Ovary (tissue), 9 donors: ENCODE results near the gene KBTBD12. TPM values are rescaled to one million over a fixed set of nuclear protein-coding genes. Genes with fewer than 3 reads are reported as not detected.

Source experiments
- DNase-seq, 5 donors: peaks; one replicate each; pipeline ENCODE4 v3.0.0-alpha.2; 2019 to 2020
- H3K27ac ChIP-seq, 2 donors: fragments of 200-600 bp; one replicate each; pipeline versions ENCODE4 v1.5.1 to v1.8.0; 2019 to 2022
- H3K27me3 ChIP-seq: fragments of 200-600 bp; one replicate; pipeline ENCODE4 v1.8.0; 2022
- H3K36me3 ChIP-seq: fragments of 200-600 bp; sonication (generic); one replicate; pipeline ENCODE4 v1.5.1; 2019
- H3K4me1 ChIP-seq: one replicate; pipeline ENCODE4 v1.8.1; 2013; ENCODE audit warnings: mild to moderate bottlenecking, moderate library complexity; ENCODE audit not compliant: insufficient read depth
- H3K4me3 ChIP-seq: fragments of 200-600 bp; sonication (generic); one replicate; pipeline ENCODE4 v1.5.1; 2017
- H3K9me3 ChIP-seq, 2 donors: fragments of 200-600 bp in 1 of 2; sonication (generic) in 1 of 2; one replicate each; pipeline versions ENCODE4 v1.5.1 to v1.8.1; 2013 to 2019; ENCODE audit warnings: mild to moderate bottlenecking in 1 of 2, moderate library complexity in 1 of 2
- EP300 ChIP-seq: sonication (generic); formaldehyde crosslinking; IDR thresholded peaks from one replicate; pipeline ENCODE4 v1.6.1; 2017; ENCODE audit warnings: antibody characterized with exemption
- POLR2A ChIP-seq: fragments of 450-650 bp; IDR thresholded peaks from one replicate; pipeline ENCODE4 v1.6.1; 2017; ENCODE audit warnings: antibody characterized with exemption, mild to moderate bottlenecking, moderate library complexity
- WGBS, 3 donors: extraction: QIAGEN DNeasy Blood & Tissue Kit in 1 of 3; methylation state at CpG; one replicate each; pipeline versions ENCODE4 v1.1.5 to v1.1.7; 2013 to 2017; 5-methylcytosine and 5-hydroxymethylcytosine counted together
- intact Hi-C, 4 donors: fragments of 100-400 bp; cut with DNase I; formaldehyde crosslinking; loops; one replicate each; pipeline versions ENCODE4 v1.11.0 to v1.15.1; 2022 to 2023
- polyA plus RNA-seq, 2 donors: library from polyadenylated mRNA; stranded (reverse); fragments of 200-250 nt in 1 of 2; fragments of 350-450 nt in 1 of 2; fragmentation: Illumina TruSeq in 1 of 2; extraction: RNeasy Lipid Tissue Mini Kit (QIAGEN cat#74804) in 1 of 2; gene quantifications; one replicate each; pipeline ENCODE4 v1.2.3, GENCODE V29; 2013 to 2014
- total RNA-seq, 7 donors: library from RNA; depleted of rRNA in 2 of 7; stranded (reverse); fragments of >200 nt in 2 of 7; fragmentation: NEBNext Ultra II Directional in 3 of 7; extraction: Animal tissue kit (Norgen Biotek cat#: 25700) in 3 of 7; gene quantifications; one replicate each; pipeline versions ENCODE4 v1.1.0 to v1.2.4, GENCODE V29; 2016 to 2023
- TF ChIP-seq, protein P1 (sequence below), 3 donors: fragments of 450-650 bp in 2 of 3; fragments of 200-600 bp in 1 of 3; IDR thresholded peaks; one replicate each; pipeline versions ENCODE4 v1.5.1 to v1.8.0; 2016 to 2022; ENCODE audit warnings: antibody characterized with exemption in 3 of 3, mild to moderate bottlenecking in 1 of 3
- donor health status: DM: no; HTN: no; CAD: no; lungs with moderate emphysema.
- donor health status: DM: no; HTN: no; CAD: no.
- donor health status: Bipolar disorder and iron deficiency.
- donor health status: DM: yes; HTN: yes; CAD: no.
- donor health status: DM: no; HTN: no; CAD: no.
- donor health status: DM: yes; HTN: yes; CAD: no.

Gene KBTBD12
- total and polyA plus RNA-seq, 9 donors: 0.12 to 1.1 (median 0.42) TPM; not detected in 2

- Histone ChIP-seq H3K4me1 (no peaks in the 10 kb centered on the region), H3K9me3 (no peaks in the 10 kb centered on the region), H3K27me3 (no peaks in the 10 kb centered on the region), H3K36me3 (no peaks in the 10 kb centered on the region), H3K4me3 (no peak overlapping the region), H3K27ac (no peak overlapping the region)
- WGBS, 3 donors: 56 to 64% (median 61%) methylated on average over 4 of the region's 4 CpGs
- TF ChIP-seq, protein P1, sequence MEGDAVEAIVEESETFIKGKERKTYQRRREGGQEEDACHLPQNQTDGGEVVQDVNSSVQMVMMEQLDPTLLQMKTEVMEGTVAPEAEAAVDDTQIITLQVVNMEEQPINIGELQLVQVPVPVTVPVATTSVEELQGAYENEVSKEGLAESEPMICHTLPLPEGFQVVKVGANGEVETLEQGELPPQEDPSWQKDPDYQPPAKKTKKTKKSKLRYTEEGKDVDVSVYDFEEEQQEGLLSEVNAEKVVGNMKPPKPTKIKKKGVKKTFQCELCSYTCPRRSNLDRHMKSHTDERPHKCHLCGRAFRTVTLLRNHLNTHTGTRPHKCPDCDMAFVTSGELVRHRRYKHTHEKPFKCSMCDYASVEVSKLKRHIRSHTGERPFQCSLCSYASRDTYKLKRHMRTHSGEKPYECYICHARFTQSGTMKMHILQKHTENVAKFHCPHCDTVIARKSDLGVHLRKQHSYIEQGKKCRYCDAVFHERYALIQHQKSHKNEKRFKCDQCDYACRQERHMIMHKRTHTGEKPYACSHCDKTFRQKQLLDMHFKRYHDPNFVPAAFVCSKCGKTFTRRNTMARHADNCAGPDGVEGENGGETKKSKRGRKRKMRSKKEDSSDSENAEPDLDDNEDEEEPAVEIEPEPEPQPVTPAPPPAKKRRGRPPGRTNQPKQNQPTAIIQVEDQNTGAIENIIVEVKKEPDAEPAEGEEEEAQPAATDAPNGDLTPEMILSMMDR (IDR thresholded peaks at IDR 0.05): peak in 2 of 3 donors; percentile 24 to 38
- TF ChIP-seq EP300 (no peak), POLR2A (no peak)
- intact Hi-C loops: loop anchor here in 2 of 4 donors (5.0 to 10.0 kb wide), 3 partner anchors 316 to 399 kb away; no protein-coding TSS in a partner anchor
- peak in 1 of 5 donors; percentile 32 for DNase-seq
Measured at GRCh38 chr3:127970966-127971592, 56.0 kb downstream of the KBTBD12 start.

- intact Hi-C loops: loop anchor here in 2 of 4 donors (5.0 to 10.0 kb wide), 3 partner anchors 319 to 402 kb away; no protein-coding TSS in a partner anchor
- 79 to 85% (median 79%) methylated on average over 2 of the region's 2 CpGs for WGBS, 3 donors
- no peak for TF ChIP-seq POLR2A
- TF ChIP-seq, protein P1 (IDR thresholded peaks at IDR 0.05): no peak
- no peak for TF ChIP-seq EP300
- Histone ChIP-seq H3K4me3 (no peak overlapping the region), H3K27me3 (no peaks in the 10 kb centered on the region), H3K36me3 (no peaks in the 10 kb centered on the region), H3K4me1 (no peaks in the 10 kb centered on the region), H3K9me3 (no peaks in the 10 kb centered on the region), H3K27ac (no peak overlapping the region)
- DNase-seq: no peak
Measured at GRCh38 chr3:127974226-127974625, 59.2 kb downstream of the KBTBD12 start.

DNA sequence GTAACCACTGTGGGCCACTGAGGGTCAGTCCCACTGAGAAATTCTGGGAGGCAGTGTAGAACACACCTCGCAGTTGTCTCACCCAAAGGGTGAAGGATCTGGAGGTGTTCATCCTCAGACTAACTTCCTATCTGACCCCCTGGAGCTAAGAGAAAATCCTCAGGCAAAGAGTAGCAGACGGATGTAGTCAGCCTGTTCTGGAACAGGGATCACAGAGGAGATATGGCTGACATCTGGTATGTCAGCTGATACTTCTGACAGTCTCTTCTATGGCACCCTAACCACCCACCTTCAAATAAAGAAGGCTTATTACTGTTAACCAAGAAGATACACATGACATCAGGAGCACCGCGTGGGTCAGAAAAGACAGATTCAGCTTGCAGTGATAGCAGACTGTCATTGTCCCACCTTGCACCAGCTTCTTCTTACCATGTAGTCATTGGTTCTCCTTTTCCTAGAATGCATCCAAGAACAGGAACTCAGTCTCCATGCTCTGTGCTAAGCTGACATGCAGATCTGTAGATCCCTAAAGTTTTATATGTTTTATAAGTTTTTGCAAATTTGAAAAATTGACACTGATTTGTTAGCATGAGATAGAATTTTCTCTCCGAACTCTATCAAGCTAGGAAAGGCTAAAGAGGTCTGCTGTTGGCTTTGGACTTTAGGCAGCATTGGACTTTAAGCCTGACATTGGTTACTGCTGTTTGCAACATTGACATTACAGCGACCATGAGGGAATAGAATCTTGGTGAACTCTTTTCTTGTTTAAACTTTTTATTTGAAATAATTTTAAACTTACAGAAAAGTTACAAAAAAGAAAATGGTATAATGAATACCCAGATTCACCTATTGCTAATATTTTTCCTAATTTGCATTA is 60.4 kb downstream of the KBTBD12 start:
- TF ChIP-seq EP300 (no peak), POLR2A (no peak)
- TF ChIP-seq, protein P1 (IDR thresholded peaks at IDR 0.05): no peak
- Histone ChIP-seq H3K4me3 (no peak overlapping the region), H3K36me3 (no peaks in the 10 kb centered on the region), H3K27me3 (no peaks in the 10 kb centered on the region), H3K27ac (no peak overlapping the region), H3K9me3 (no peaks in the 10 kb centered on the region), H3K4me1 (no peaks in the 10 kb centered on the region)
- DNase-seq: no peak
- intact Hi-C loops: loop anchor here in 1 of 4 donors (10.0 kb wide), 1 partner anchor 321 kb away; no protein-coding TSS in a partner anchor
- WGBS, 3 donors: 75 to 89% (median 79%) methylated on average over 6 of the region's 6 CpGs

DNA sequence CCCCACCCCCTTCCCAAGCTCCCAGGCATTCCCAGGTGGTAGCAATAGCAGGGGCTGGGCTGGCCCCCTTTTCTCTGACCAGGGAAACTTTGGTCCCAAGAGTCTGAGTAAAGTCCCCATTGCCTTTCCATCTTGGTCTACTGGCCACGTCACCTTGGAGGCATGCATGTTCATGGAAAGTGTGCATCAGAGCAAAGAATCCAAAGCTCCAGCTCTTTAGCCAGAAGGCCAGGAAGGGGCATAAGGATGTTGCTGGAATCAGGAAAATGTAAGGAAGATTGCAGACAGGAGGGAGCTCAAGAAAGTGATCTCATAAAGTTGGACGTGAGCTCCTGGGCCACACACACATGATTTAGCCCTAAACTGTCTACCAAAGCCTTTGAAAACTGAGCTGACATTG is 63.6 kb downstream of the KBTBD12 start:
- WGBS, 3 donors: 74 to 84% (median 74%) methylated on average over 2 of the region's 2 CpGs
- intact Hi-C loops: loop anchor here in 1 of 4 donors (10.0 kb wide), 1 partner anchor 324 kb away; no protein-coding TSS in a partner anchor

More for the DNA sequence above, 63.6 kb downstream of the KBTBD12 start:
- DNase-seq: no peak
- Histone ChIP-seq H3K9me3 (no peaks in the 10 kb centered on the region), H3K27ac (no peak overlapping the region), H3K4me1 (no peaks in the 10 kb centered on the region), H3K36me3 (no peaks in the 10 kb centered on the region), H3K4me3 (no peak overlapping the region), H3K27me3 (no peaks in the 10 kb centered on the region)
- TF ChIP-seq POLR2A: no peak
- TF ChIP-seq, protein P1 (IDR thresholded peaks at IDR 0.05): no peak
- TF ChIP-seq EP300: no peak
